Non-pigmented ciliary epithelial cell (primary cell): ENCODE results near the gene P2RY1.

Source experiments
- DNase-seq: peaks from one replicate; pipeline ENCODE4 v3.0.0-alpha.2; 2010; ENCODE audit warnings: low read depth

Gene P2RY1

GRCh38 chr3:152834776-152835600, at the start of gene P2RY1:
P2RY1 (plus strand) TSS chr3:152835131; CDS start chr3:152835783, 652 bp downstream.
- no peak for DNase-seq

- DNase-seq, result no peak
Observed at GRCh38 chr3:152786977-152787681, 47.8 kb upstream of the P2RY1 start.

GRCh38 chr3:152790651-152791387, 44.1 kb upstream of the P2RY1 start:
- DNase-seq, result no peak

GRCh38 chr3:152793969-152794368, 41.0 kb upstream of the P2RY1 start:
- DNase-seq, result no peak

- DNase-seq, result no peak
Observed at GRCh38 chr3:152797751-152798432, 37.0 kb upstream of the P2RY1 start.

- DNase-seq, result no peak
Observed at GRCh38 chr3:152811974-152812760, 22.8 kb upstream of the P2RY1 start.

GRCh38 chr3:152817400-152817799, 17.5 kb upstream of the P2RY1 start:
- DNase-seq, result no peak

GRCh38 chr3:152818027-152818426, 16.9 kb upstream of the P2RY1 start:
- DNase-seq, result no peak

GRCh38 chr3:152823173-152823572, 11.8 kb upstream of the P2RY1 start:
- DNase-seq, result no peak

GRCh38 chr3:152823781-152824180, 11.2 kb upstream of the P2RY1 start:
- DNase-seq, result no peak

- DNase-seq, result no peak
Observed at GRCh38 chr3:152825566-152825965, 9.4 kb upstream of the P2RY1 start.

- DNase-seq, result no peak
Observed at GRCh38 chr3:152826476-152826875, 8.5 kb upstream of the P2RY1 start.

- no peak for DNase-seq
Observed at GRCh38 chr3:152827313-152827712, 7.6 kb upstream of the P2RY1 start.

GRCh38 chr3:152828075-152828840, 6.7 kb upstream of the P2RY1 start:
- DNase-seq, result no peak

- DNase-seq, result no peak
Observed at GRCh38 chr3:152830245-152830644, 4.7 kb upstream of the P2RY1 start.

- no peak for DNase-seq
Observed at GRCh38 chr3:152832046-152832445, 2.9 kb upstream of the P2RY1 start.

GRCh38 chr3:152833089-152833488, 1.8 kb upstream of the P2RY1 start:
- no peak for DNase-seq

GRCh38 chr3:152834191-152834775, 648 bp upstream of the P2RY1 start:
- DNase-seq, result no peak

GRCh38 chr3:152835601-152836102, 721 bp downstream of the P2RY1 start:
- DNase-seq, result no peak

GRCh38 chr3:152836269-152836668, 1.3 kb downstream of the P2RY1 start:
- no peak for DNase-seq
